HG03139 (cell line): ENCODE measurements around the gene TRIM63.
A peak's percentile ranks its signal among the peaks of the same experiment; 100 is the strongest.

Experiments
- ATAC-seq: cut with Tn5 transposase; IDR thresholded peaks from one replicate; pipeline ENCODE4 v1.9.1; 2021; ENCODE audit not compliant: unreplicated experiment

The TRIM63 gene

GRCh38 chr1:26058052-26058595, 9.3 kb downstream of the TRIM63 start:
- no peak for ATAC-seq

DNA sequence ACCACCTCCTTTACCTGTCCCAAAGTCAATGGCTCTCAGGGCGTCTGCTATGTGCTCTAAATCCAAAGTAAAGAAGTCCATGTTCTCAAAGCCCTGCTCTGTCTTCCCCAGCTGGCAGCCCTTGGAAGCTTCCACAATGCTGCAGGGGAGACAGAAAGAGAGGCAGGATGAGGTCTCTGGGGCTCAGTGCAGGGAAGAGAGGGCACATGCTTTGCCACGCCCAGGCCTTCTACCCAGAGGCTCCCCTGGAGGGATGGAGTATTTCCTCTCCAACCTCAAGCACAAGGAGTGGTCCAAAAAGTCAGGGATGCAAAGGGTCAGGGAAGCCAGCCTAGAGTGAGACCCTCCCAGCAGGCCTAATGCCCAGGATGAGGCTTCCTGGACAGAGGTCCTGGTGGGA, 10.2 kb downstream of the TRIM63 start:
- ATAC-seq = no peak

- no peak for ATAC-seq
Measured at GRCh38 chr1:26055041-26055440, 12.4 kb downstream of the TRIM63 start.

GRCh38 chr1:26053718-26054560, 13.5 kb downstream of the TRIM63 start:
- no peak for ATAC-seq

DNA sequence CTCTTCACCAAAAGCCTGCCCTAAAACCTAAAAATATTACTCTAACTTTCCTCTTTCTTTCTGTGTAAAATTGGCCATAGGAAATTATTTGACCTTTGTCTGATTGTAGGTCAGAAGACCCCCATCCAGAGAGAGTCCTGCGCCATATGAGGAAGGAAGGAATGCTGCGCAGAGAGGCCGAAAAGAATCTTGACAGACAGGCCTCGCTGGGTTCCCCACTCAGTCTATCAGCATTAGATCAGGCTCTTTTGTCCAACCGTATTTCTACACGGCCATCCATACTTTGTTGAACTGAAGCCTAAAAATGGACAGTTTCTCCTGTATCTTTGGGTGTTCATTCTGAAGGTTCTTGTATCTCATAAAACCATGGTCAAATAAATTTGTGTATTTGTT, 17.2 kb downstream of the TRIM63 start:
- ATAC-seq = no peak

DNA sequence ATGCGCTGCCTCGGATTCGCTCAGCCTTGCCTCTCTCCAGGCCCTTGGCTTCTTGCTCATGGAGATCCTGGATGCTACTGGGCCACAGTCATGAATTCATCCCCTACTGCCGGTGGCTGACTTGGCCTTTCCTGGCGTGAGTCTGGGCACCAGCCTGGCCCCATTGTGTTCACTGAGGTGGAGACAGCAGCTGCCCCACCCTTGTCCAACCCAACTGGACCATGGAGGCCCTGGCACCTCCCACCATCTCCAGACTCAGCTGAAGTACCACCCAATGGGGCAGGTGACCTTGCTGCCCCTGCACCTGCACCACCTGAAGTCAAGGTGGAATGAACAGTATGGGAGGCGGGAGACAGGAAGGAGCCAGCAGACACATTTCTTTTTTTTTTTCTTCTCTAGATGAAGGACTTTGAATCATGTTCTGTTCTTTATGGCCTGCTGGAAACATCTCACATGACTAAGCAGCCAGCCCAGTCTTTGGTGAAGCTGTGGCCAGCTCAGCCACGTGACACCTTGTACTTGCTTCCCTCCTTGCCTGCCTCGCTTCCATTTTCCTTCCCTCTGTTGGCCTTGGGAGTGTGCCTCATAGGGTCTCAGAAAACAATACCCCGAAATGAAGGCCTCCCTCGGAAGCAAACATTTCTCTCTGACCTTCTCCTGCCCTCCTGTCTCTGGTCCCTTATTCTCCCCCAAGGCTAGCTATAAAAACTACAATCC, 17.7 kb downstream of the TRIM63 start:
- ATAC-seq = no peak

DNA sequence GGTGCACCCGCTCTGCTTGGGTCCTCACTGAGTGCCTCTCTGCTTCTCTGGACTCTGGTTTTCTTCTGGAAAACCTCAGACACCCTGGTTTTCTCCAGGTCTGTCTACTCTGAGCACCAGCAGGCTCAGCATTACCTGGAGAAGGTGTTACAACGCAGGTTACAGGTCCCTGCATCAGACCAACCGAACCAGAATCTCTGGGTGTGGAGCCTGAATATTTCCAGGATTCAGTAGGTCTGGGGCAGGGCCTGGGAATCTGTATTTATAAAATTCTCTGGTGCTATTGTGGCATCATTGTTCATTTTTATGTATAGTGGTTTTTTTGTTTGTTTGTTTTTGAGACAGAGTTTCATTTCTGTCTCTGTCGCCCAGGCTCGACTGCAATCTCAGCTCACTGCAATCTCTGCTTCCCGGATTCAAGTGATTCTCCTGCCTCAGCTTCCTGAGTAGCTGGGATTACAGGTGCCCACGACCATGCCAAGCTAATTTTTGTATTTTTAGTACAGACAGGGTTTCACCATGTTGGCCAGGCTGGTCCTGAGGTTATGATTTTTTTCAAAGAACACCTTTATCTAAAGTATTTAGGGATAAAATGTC, 20.1 kb downstream of the TRIM63 start:
- no peak for ATAC-seq

- no peak for ATAC-seq
Measured at GRCh38 chr1:26046246-26047095, 21.0 kb downstream of the TRIM63 start.

DNA sequence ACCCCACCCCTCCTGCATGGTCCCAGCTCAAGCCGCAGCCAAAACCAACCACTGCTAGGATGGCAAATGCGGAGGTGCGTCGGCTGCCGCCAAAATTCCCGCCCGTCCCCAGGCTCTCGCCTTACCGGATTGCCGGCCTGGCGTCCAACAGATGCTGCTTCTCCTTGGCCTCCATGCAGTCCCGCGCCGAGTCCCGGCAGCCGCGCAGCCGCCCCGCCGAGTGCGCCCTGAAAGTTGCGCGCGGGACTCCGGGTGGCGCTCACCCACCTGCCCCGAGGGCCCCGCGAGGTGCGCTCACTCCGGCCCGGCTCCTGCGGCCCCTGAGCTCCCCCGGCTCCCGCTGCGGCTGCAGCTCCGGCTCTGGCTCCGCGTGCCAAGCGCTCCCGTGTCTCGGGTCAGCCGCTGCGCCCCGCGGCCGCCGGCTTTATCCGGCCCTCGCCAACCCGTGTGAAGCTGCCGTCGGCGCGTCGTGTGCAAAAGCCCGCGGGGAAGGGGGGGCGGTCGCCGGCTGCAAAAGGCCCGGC, 21.6 kb downstream of the TRIM63 start, which contains the start of gene SLC30A2:
Gene SLC30A2, minus strand, starts transcription at position 397 of the 524 bp plus-strand sequence. Its CDS starts 222 bp downstream, at position 175.
- ATAC-seq = no peak

DNA sequence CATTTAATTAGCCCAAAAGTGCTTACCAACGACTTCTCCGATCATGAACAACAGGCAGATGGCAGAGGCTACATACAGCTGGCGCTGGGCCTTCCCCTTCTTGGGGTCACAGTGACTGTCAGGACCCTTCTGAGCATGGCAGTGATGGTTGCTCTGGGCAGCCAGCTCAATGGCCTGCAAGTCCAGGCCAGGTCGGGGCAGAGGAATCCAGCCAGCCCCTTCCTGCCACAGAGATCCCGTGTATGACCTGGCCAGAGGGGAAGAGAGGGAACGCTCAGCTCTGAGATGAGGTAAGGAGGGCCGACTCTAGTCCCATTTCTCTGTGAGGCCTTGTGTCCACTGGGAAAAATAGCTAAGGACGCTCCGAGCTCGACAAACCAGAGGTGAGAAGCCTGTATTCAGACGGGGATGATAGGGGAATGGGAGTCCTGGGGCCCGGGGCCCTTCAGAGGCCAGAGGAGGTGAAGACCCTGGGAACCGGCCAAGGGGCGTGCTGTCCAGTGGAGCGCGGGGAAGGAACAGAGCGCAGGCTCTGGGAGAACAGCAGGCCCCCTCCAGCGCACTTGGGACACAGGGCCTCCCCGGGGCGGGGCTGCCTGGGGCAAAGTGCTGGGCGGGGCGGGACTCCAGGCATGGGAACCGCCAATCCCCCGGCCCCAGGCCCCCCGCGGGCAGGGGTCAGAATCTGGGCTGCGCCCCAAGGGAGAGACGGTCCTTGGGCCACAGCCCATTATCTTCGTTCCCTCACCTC, 22.3 kb downstream of the TRIM63 start:
- no peak for ATAC-seq

GRCh38 chr1:26044414-26044813, 23.0 kb downstream of the TRIM63 start:
- no peak for ATAC-seq

- no peak for ATAC-seq
Measured at GRCh38 chr1:26043765-26044164, 23.7 kb downstream of the TRIM63 start.

DNA sequence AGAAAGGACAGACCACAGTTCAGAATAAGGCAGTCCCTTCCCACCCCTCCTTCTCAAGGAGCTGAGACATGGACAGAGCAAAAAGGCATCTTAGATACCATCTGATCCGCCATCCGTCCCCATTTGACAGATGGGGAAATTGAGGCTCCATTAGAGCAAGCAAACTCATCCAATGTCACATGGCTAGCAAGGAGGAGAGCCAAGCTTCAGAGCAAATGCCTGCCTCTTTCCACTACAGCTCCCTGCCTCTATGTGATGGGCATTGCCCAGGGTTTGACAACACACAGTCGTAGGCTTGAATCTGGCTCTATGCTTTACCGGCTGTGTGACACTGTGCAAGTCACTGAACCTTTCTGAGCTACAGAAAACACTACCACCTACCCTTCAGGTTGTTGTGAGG, 25.5 kb downstream of the TRIM63 start:
- ATAC-seq = no peak

- ATAC-seq = no peak
Measured at GRCh38 chr1:26041401-26041800, 26.0 kb downstream of the TRIM63 start.

DNA sequence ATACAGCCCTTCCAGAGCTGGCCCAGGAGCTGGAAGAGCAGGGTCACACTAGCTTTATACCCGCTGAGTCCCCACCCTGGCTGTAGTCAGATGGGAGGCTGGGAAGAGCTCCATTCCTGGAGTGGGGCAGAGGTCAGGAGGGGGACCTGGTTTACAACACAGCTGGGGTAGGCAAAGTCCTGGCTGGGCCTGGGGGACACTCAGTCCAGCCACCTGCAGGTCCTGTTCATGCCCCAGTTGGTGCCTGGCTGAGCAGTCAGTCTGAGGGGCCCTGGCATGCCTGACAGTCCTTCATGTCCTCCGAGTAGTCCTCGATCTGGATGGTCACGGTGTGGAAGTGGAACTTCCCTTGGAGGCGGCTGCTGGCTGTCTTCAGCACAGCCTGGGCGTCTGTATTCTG, 28.5 kb downstream of the TRIM63 start:
- no peak for ATAC-seq

GRCh38 chr1:26038477-26038876, 29.0 kb downstream of the TRIM63 start:
- ATAC-seq = no peak

DNA sequence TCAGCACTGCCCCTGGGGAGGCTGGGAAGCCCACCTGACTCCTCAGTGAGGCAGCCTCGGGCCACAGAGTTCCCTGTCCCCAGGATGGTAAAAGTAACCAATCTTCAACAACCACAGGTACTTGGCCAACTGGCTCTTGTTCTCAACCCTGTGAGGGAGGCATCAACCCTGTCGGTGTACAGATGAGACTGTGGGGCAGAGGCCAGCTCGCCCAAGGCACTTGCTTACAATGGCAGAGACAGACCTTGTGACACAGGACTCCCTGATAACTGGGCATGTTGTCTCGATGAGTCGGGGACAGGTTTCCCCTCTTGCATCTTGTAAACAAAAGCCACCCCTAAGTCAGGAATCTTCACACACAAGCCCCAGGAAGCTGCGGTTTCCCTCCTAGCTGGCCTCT, 29.5 kb downstream of the TRIM63 start:
- ATAC-seq = no peak

GRCh38 chr1:26036756-26037281, 30.6 kb downstream of the TRIM63 start:
- no peak for ATAC-seq

- ATAC-seq = peak; percentile 52
Measured at GRCh38 chr1:26035959-26036755, 31.3 kb downstream of the TRIM63 start.
